GM18870 (cell line): ENCODE measurements around the gene NTN1.

ENCODE experiments used
- ATAC-seq: cut with Tn5 transposase; IDR thresholded peaks from one replicate; pipeline ENCODE4 v1.9.1; 2021; ENCODE audit warnings: moderate library complexity; ENCODE audit not compliant: unreplicated experiment

The NTN1 gene

DNA sequence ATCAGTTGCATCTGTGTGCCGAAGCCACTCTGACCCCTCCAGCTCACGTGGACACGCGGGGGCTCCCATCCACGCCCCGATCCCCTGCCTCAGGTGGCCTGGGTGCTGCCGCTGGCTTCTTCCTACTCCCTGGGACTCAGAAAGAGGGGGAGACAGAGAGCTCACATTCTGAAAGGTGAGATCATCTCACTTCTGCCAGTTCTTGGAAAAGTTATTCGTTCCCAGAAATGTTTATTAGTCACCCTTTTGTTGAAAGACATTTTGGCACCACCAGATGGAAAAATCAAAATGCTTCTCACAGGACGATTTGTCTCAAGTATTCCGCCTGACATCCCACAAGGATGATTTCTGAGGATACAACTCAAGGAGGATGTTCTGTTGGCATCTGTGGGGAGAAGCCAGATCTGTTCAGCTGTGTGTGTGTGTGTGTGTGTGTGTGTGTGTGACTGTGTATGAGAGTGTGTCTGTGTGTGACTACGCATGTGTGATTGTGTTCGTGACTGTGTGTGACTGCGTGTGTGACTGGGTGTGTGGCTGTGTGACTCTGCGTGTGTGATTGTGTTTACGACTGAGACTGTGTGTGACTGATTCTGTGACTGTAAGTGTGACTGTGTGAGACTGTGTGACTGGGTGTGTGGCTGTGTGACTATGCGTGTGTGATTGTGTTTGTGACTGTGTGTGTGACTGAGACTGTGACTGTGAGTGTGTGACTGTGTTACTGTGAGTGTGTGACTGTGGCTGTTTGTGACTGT, 207.3 kb downstream of the NTN1 start:
- ATAC-seq, result no peak

DNA sequence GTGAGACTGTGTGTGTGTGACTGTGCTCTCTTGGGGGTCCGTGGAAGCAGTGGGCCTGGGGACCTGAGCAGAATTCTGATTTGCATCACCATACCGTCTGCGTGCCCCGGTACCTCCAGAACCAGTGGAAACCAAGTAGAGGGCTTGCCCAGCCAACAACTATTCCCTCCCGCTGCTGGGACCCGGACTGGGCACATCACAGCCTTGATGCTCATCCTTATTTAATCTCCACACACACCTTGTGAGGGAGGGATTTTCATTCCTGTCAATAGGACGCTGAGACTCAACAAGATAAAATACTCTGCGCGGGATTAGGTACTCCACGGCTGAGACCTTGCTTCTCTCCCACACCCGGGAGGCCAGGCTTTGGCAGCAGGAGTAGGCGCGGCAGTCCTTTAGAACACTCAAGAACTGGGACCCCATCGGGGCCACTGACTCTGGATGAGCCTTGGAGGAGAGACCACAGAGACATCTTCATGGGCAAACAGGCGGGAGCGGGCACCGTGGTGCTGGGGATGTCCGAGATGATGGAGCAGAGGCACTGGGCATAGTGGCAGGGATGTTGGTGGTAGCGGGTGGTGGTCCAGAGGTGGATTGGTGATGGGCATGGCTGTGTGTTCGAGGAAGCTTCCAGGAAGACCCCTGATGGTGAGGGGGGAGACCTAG, 208.0 kb downstream of the NTN1 start:
- ATAC-seq, result no peak

DNA sequence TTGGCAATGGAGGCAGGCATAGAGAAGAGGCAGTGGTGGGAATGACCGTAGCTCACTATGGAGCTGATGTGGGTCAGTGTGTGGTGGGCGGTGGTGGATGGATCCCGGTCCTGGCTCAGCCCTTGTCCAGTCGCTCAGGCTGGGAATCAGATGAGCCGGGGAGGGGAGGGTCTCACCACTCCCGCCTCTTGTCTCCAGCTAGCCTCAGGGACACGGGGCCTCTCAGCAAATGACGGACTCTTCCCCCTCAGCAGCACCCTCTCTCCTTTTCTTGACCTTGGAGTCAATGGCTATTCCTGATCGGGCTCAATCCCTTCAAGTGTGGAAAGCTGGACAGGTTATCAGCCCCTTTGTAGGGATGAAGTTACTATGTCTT, 208.5 kb downstream of the NTN1 start:
- no peak for ATAC-seq

DNA sequence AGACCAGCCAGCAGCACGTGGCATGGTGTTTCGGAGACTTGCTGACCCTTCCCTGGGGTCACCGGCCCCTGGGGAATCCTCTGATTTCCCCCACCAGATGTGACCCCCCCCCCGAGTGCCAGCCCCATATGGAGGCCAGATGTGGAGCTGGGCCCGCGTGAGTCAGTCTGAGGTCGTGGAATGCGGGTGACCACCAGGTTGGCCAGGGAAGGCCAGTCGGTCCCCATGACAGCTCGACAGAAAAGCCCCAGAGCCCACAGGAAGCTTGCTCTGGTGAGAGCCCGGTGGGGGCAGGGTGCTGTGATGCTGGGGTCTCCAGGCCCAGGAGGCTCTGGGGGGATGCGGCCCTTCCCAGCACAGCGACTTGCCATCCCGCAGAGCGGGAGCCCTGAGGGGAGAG, 209.0 kb downstream of the NTN1 start:
- no peak for ATAC-seq

DNA sequence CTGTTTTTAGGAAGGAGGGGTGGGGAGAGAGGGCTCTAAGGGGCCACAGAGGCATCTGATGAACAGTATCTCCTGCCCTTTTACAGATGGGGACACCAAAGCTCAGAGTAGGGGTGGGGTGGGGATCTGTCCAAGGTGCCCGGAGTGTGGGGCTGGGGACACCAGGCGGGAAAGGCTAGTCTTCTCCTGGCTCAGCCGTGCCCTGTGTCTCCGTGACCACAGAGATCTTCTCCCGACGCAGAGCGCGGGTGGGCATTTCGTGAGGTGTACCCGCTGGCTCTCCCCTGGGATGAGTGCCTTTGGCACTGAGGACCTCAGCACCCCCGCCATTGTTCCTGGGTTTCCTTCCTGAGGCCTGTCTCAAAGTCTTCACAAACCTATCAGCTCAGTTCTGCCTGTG, 209.6 kb downstream of the NTN1 start:
- ATAC-seq, result no peak

DNA sequence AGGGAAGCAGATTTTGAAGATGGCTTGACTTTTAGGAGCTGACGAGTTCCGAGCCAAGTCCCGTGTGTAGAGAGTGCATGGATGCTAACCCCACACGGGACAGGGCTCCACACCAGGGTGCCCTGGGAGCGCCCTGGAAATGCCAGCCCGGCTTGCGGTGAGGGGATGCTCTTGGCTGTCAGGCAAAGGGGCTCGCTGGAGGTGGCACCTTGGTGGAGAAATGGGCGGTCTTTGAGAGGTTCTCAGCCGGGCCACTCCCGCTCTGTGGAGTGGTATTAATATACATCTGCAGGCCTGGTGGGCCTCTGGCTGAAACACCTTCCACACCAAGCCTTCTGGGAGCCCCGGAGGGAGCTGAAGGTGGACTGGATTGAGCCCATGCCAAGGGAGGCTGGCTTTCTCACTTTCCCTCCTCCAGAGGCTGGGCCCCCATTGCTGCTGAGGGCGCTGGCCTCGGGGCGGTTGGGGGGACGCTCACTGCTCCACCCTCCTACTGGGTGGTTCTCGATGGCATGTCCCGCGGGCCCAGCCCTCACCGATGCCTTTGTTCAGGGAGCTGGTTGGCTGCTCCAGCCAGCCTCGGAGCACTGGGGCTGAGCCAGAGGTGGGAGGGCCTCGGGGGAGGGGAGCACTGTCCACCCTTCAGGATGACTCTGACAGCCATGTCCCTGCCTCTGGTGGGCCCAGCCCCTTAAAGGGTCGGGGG, 210.3 kb downstream of the NTN1 start:
- ATAC-seq, result no peak

DNA sequence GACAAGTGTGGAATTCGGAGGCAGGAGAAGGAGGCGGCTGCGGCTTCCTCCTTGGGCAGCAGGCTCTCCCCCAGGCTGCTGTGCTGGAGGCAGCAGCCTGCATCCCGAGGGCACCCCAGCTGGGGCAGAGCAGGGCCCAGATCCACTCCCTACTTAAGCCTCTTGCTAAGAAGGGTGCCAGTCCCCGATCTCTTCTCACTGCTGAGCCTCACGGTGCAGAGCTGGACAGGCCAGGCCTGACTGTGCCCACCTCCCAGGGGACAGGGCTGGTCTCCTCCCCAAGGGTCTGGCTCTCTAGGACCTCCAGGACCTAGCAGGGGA, 210.8 kb downstream of the NTN1 start:
- no peak for ATAC-seq

DNA sequence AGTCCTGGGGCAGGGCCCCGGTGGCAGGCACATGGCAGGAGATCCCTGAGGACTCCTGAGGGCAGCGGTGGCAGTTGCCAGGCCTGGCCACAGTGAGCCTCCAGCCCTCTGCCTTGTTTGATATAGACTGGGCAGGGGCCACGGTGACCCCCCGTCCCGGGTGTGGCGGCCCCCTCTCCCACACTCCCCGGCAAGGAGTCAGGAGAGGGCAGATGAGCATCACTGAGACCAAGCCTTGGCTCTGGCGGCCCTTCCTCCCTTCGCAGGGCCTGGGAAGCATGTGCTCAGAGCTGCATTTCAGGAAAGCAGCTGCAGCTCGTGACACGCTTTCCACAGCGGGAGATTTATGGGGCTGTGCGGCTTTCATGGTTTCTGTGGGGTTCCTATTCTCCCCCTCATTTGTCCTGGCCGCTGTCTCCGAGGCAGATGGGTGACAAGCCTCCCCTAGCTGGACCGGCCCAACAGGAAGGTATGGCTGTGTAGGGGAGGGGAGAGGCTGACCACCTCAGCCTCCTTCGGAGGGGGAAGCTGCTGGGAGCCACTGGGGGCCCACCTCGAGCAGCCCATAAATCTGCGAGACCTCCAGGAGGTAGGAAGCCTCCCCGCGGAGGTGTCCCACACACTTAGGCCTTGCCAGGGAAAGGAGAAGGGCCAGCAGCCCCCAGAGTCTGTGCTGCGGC, 211.4 kb downstream of the NTN1 start:
- ATAC-seq, result no peak

DNA sequence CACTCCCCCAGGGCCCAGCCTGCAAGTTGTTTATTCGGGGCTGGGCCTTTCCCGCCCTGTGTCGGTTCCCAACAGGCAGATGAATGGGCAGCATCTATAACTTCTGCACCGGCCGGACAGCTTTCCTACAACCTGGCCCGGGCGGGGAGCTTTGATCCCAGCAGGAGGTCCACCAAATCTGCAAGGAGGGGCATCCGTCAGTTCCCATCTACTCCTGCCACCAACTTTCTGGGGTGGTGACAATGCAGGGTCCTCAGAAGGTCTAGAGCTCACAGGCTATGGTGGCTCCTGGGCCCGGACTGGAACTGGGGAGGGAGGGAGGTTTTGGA, 211.9 kb downstream of the NTN1 start:
- ATAC-seq, result no peak

DNA sequence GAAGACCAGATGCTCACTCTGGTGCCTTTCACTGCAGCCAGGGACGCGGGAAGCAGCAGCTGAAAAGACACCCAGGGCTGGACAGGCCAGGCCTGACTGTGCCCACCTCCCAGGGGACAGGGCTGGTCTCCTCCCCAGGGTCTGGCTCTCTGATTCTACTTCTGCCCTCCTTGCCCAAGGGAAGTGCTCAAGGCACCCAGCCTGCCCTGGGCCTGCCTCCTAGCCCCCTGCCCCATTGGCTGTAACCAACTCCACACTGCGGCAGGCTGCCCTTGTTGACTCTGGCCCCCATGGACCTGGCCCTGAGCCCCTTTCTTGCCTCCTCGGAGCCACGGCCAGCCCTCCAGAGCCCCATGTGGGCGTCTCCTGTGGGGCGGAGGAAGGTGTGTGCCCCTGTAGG, 212.5 kb downstream of the NTN1 start:
- ATAC-seq, result no peak

DNA sequence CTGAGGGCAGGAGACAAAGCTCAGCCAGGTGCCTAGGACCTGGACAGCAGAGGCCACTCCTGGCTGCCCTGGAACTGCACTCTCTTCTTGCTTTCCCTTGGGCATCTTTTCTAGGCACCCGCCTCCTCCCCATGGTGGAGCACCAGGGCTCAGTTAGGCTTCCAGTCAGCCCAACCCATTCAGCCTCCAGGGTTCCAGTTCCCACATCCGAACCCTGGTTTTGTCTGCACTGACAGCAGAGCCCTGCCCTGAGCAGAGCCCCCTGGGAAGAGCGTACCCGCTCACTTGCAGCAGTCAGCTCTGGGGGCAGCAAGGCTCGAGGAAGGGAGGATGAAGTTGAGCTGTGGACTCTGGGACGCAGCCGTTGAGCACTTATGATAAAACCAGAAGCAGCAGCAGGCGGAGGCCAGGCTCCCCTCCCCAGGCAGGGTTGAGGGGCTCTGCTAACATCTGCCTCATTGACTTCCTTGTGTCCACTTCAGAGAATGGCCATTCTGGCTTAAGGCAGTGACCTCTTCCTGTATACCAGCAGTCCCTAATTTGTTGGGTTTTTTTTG, 213.2 kb downstream of the NTN1 start:
- no peak for ATAC-seq

DNA sequence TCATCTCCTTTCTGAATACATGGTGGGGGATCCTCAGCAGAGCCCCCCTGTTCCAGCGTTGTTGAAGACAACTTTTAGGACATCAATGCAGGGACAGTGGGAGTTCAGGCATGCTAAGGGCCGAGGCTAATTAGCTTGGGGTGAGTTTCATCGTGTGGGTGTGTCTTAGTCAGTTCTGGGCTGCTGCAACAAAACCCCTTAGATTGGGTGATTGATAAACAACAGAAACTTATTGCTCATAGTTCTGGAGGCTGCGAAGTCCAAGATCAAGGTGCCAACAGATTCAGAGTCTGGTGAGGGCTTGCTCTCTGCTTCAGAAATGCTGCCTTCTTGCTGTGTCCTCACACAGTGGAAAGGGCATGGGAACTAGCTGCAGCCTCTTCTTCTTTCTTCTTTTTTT, 214.0 kb downstream of the NTN1 start:
- ATAC-seq, result no peak

DNA sequence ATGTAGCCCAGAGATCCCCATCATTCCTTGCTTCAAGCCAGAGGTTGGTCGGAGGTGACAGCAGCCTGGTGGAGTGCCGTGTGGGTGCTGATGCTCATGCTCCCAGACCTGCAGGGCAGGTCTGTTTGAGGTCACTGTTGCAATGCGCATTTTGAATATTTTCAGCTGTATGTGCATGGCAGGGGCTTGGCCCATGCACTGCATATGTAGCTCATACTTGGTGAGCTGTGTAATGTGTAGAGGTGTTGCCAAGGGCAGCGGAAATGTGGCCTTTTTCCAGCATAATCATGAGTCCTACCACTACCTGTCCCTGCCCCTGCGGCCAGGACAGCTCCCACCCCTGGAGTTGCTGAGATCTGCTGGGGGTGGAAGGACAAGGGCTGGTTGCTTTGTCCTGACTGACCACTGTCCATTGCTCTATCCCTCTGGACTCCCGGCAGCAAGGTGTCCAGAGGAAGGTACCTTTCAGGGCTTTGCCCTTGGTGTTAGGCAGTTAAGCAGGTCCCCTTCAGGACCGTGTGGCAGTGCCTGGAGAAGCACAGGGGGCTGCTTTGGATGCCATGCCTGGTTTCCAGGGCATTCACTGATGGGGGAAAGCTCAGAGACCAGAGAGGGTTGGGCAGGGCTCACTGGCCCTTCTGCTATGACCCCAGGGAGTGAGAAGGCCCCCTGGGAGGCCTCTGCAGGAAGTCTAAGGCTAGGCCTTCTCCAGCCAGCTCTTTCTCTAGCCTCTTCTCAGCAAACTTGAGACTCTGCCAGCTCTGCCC, 215.2 kb downstream of the NTN1 start:
- no peak for ATAC-seq

DNA sequence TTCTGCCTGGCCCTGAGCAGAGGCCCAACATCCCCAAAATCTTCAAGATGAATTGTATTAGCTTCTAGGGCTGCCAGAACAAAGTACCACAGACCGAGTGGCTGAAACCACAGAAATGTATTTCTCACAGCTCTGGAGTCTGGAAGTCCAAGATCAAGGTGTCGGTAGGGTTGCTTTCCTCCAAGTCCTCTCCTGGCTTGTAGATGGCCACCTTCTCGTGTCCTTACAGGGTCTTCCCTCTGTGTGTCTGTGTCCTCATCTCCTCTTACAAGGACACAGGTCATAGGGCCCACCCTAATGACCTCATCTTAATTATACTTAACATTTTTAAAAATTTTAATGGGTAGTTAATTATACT, 215.7 kb downstream of the NTN1 start:
- ATAC-seq, result no peak

DNA sequence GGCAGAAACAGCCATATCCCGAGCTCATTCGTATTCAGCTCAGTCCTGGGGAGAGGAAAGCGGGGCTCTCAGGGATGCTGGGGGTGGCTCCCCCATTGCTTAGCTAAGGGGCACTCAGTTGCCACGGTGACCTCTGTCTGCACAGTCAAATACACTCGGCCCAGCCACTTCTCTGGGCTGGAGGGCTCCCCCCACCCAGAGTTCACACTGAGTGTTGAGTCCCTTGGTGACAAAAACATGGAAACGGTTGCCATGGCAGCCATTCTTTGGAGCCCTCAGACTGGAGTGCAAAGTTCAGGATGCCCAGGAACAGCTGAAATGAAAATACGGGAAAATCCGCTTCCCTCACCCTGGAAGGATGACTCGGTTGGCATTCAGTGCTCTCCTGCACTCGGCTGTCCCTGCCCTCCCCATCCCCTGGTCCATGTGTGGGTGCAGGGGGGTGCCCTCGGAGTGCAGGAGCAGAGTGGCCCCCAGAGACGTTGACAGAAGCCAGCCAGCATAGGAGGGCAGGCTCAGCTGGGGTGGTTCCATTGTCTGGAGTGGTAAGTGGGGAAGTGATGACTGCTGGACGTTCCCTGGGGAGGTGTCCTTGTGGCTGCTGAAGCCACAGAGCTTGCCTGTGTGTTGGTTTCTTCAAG, 216.5 kb downstream of the NTN1 start:
- ATAC-seq, result no peak

DNA sequence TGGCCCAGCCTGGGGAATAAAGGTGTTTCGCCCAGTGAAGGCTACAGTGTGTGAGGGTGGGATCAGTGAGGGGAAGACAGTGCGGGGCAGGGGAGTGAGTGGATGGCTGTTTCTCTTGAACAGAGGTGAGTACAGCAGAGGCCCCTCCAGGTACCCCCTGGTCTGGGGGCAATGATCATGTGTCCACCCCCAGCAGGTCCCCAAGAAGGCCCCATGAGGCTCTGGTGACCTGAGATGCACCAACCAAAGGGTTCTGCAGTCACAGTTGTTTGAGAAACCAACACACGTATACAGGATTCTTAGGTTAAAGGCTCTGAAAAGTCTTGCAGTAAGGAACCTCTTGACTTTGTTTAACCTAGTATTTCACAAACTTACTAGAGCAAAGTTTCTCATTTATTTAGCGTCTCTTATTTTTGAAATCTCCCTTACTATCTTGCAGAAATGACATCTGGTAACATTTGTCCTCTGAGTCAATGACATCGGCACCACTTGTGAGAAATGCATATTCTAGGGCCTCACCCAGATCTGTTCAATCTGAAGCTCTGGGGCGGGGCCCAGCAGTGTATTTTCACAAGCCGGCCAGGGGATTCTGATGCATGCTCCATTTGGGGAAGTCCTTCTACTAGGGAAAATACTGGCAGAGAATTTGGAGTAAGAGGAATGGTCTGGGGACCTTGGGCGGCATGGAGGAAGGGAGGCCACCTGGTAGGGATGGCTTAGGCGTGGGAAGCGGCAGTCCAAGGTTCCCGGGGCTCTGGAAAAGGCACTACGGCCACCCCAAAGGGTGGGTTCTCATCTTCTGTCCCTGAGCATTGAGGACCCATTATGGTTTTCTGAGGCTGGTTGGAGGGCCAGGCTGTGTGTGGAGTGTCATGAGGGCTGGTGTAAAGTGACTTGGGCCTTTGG, 217.3 kb downstream of the NTN1 start:
- ATAC-seq, result no peak

DNA sequence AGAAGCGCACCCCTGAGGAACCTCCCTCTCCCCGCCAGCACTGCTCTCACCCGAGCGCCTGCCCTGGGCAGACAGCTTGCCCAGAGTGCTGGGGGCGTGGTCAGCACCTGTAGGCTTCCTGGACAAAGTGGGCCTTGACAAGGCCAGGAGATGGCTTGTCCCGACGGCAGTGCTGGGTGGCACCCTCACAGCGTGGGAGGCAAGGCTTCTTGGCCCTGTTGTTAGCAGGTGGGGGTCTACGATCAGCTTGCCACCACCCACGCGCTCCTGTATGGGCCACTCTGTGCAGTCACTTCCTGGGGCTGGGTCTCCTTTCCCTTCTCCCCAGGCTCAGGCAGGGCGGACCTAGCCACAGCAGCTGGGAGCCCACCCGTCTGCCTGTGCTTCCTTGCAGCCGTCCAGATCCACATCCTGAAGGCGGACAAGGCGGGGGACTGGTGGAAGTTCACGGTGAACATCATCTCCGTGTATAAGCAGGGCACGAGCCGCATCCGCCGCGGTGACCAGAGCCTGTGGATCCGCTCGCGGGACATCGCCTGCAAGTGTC, 218.0 kb downstream of the NTN1 start:
- ATAC-seq, result no peak

DNA sequence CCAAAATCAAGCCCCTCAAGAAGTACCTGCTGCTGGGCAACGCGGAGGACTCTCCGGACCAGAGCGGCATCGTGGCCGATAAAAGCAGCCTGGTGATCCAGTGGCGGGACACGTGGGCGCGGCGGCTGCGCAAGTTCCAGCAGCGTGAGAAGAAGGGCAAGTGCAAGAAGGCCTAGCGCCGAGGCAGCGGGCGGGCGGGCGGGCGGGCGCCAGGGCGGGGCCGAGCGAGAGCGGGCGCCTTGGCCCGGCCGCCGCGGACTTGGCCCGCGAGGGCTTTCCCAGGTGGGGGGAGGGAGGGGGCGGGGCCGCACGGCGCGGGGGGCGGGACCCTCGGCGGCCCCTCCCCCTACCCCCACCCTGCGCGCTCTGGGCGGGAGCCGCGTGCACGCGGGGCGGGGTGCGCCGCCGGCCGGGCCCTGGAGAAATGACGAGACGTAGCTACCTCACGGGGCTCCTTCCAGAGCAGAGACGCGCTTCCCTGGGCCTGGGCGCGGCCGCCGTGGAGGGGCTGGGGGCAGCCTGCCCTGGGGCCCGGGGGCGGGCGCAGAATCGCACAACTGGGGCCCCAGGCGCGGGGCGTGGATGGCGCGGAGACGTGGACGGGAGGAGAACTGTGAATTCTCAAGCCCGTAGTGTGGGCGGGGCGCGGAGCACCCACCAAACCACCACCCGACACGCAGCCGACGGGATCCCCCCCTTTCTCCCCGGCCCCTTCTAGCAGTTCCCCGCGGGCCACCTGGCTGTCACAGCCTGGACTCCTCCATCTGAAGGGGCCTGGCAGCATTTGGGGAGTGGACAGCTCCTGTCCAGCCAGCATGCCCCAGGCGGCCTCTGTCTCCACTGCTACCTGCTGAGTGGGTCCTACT, 218.7 kb downstream of the NTN1 start:
- no peak for ATAC-seq
